AG09309 (cell line): Measurements from ENCODE around the gene POMZP3.
"Not testable (repeated sequence)": the region's sequence is repeated elsewhere in the genome, so short reads cannot be mapped to it uniquely, and the experiment has no call there.

Experiments
- DNase-seq: peaks from one replicate; pipeline ENCODE4 v3.0.0-alpha.2; 2010; ENCODE audit warnings: low read depth
- H3K4me3 ChIP-seq: 2 replicates; pipeline ENCODE4 v1.5.1; 2011; ENCODE audit warnings: mild to moderate bottlenecking, low read depth, low read length, moderate library complexity; ENCODE audit not compliant: control insufficient read depth
- CTCF ChIP-seq: IDR thresholded peaks from 2 replicates; pipeline ENCODE4 v1.5.1; 2011; ENCODE audit warnings: mild to moderate bottlenecking, low read depth, low read length, inconsistent platforms; ENCODE audit not compliant: insufficient read depth, control insufficient read depth; ENCODE audit errors: missing control alignments

Gene POMZP3

GRCh38 chr7:76626989-76627642, at the start of gene POMZP3:
TSS of gene POMZP3 (minus strand) at chr7:76627279. CDS start at chr7:76626064, 1,215 bp downstream.
- H3K4me3 ChIP-seq: peak within 1 kb of the TSS; percentile 60
- not testable (repeated sequence) for DNase-seq

- DNase-seq, H3K4me3 ChIP-seq: not testable (repeated sequence)
Measured at GRCh38 chr7:76675783-76676182, 48.7 kb upstream of the POMZP3 start.

- DNase-seq, H3K4me3 ChIP-seq: not testable (repeated sequence)
Measured at GRCh38 chr7:76673346-76673745, 46.3 kb upstream of the POMZP3 start.

- H3K4me3 ChIP-seq, DNase-seq: not testable (repeated sequence)
Measured at GRCh38 chr7:76659212-76659611, 32.1 kb upstream of the POMZP3 start.

- H3K4me3 ChIP-seq, DNase-seq: not testable (repeated sequence)
Measured at GRCh38 chr7:76656425-76656824, 29.3 kb upstream of the POMZP3 start.

GRCh38 chr7:76642620-76643019, 15.5 kb upstream of the POMZP3 start:
- not testable (repeated sequence) for DNase-seq

DNA sequence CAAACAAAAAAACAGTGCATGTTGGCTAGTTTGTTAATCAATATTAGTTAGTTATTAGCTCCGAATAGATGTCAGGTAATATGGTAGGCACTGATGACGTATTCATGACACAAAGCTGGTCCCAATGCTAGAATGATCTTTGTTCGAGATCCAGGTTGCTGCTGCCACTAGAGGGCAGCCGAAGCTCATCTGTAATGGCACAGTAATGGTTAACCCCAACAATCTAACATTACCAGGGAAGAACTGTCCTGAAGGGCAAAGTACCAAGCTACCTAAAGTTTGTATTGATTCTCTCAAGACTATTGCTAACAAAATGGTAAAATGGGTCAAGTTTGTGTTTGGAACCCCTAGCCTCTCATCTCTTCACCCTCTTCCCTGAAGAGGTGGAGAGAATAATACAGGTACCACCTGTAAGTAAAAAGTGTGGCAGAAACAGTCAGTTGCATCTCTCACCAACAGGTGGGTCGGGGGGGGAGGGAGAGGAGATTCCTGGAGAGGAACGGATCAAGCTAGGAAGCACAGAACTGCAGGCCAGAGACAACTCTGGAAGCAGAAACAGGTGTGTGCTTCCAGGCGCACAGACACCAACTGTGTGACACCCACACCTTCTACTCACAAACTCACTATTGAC, 10.1 kb upstream of the POMZP3 start:
- peak; percentile 38 for TF ChIP-seq CTCF
- not testable (repeated sequence) for H3K4me3 ChIP-seq, DNase-seq

More at GRCh38 chr7:76642620-76643019, 15.5 kb upstream of the POMZP3 start:
- not testable (repeated sequence) for H3K4me3 ChIP-seq

DNA sequence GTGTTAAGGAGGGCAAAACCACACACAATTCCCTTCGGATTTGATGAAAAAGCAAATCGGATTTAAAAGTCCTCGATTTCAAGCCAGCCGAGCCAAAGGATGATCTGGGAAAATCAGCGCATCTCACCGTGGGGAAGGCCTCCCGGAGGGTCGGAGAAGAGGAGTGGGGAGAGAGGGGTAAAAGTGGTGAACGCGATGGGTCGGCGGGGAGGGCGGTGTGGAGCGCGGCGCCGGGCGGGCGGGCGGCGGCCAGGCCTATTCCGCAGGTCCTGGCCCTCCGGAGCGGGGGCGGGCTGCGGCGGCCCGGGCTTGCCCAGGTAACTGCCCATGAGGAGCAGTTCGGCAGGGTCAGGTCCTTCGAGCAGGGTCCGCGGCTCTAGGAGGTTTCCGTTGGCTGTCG, 498 bp downstream of the POMZP3 start:
- DNase-seq: not testable (repeated sequence)
- peak overlapping the region; percentile 60 for H3K4me3 ChIP-seq

DNA sequence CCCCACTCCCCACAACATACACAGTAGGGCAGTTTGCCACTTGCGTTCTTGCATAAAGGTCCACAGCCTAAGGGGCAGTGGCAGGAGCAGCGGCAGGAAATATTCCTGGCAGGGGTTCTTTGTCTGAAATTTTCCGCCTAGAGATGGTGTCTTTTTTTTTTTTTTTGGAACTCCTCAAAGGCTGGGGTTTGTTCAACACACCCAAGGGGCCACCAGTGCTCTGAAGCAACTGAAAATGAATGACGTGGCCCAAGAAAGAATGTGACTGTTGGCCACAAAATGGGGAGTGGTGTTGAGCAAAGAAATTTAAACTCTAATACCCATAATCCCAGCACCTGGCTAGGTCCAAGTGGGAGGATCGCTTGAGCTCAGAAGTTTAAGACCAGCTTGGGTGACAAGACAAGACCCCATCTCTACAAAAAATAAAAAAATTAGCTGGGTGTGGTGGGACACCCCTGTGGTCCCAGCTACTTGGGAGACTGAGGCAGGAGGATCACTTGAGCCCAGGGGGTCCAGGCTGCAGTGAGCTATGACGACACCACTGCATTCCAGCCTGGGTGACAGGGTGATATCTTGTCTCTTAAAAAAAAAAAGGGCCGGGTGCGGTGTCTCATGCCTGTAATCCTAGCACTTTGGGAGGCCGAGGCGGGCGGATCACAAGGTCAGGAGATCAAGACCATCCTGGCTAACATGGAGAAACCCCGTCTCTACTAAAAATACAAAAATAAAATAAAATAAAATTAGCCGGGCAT, 7.5 kb downstream of the POMZP3 start:
- not testable (repeated sequence) for DNase-seq, H3K4me3 ChIP-seq

- DNase-seq: peak; percentile 3
- not testable (repeated sequence) for H3K4me3 ChIP-seq
- TF ChIP-seq CTCF: peak; percentile 39
Measured at GRCh38 chr7:76613783-76614182, 13.3 kb downstream of the POMZP3 start.

DNA sequence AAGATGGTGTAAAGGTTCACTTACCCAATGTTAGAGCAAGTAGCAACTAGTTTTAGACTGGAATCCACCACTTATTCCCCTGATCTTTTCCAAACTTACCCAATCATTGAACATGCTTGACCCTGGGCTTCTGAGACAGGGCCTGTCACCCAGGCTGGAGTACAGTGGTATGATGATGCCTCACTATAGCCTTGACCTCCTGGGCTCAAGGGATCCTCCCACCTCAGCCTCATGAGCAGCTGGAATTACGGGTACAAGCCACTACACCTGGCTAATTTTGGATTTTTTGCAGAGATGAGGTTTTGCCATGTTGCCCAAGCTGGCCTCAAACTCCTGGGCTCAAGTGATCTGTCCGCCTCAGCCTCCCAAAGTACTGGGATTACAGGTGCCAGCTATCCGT, 14.8 kb downstream of the POMZP3 start:
- not testable (repeated sequence) for DNase-seq, H3K4me3 ChIP-seq

- not testable (repeated sequence) for H3K4me3 ChIP-seq, DNase-seq
Measured at GRCh38 chr7:76609864-76610263, 17.2 kb downstream of the POMZP3 start.

DNA sequence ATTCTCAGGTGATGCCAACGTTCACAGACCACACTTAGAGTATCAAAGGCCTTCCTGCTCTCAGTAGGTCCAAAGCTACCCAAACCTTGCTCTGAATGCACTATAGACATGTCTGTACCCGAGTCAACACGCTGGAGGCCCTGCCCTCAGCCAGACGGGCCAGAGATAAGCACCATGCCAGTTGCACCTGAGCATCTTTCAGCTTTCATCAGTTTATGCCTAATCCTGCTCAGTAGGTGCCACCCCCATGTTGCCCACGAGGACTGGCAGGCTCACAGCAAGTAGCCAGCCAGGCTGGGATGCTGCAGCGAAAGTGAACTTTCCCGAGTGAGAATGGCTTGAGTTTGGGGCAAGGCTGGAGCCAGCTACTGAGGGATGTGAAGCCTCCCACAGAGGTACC, 18.6 kb downstream of the POMZP3 start:
- not testable (repeated sequence) for DNase-seq, H3K4me3 ChIP-seq

- not testable (repeated sequence) for H3K4me3 ChIP-seq
- DNase-seq: peak; percentile 69
Measured at GRCh38 chr7:76606027-76606426, 21.1 kb downstream of the POMZP3 start.

GRCh38 chr7:76600650-76601049, 26.4 kb downstream of the POMZP3 start:
- H3K4me3 ChIP-seq, DNase-seq: not testable (repeated sequence)

- DNase-seq, H3K4me3 ChIP-seq: not testable (repeated sequence)
Measured at GRCh38 chr7:76600116-76600482, 27.0 kb downstream of the POMZP3 start.
